Skeletal muscle cell (primary cell): ENCODE results near the gene SBF2.
"Not testable (repeated sequence)": the region's sequence is repeated elsewhere in the genome, so short reads cannot be mapped to it uniquely, and the experiment has no call there.

Experiments used
- DNase-seq: peaks from one replicate; pipeline ENCODE4 v3.0.0-alpha.2; 2010; ENCODE audit warnings: low read depth
- H3K4me3 ChIP-seq: 2 replicates; pipeline ENCODE4 v1.5.1; 2011; ENCODE audit warnings: low read depth, mild to moderate bottlenecking, control low read depth, low read length, moderate library complexity

SBF2 gene

GRCh38 chr11:10087923-10088225, 206.1 kb downstream of the SBF2 start:
- DNase-seq = not testable (repeated sequence)

GRCh38 chr11:10087186-10087922, 206.7 kb downstream of the SBF2 start:
- H3K4me3 ChIP-seq = no peak overlapping the region
- DNase-seq = no peak

More at GRCh38 chr11:10087923-10088225, 206.1 kb downstream of the SBF2 start:
- H3K4me3 ChIP-seq = not testable (repeated sequence)

- no peak for DNase-seq
- H3K4me3 ChIP-seq = no peak overlapping the region
Observed at GRCh38 chr11:10080138-10080537, 213.9 kb downstream of the SBF2 start.

GRCh38 chr11:10076458-10077141, 217.4 kb downstream of the SBF2 start:
- DNase-seq = no peak
- H3K4me3 ChIP-seq = no peak overlapping the region

- no peak overlapping the region for H3K4me3 ChIP-seq
- no peak for DNase-seq
Observed at GRCh38 chr11:10075141-10075540, 218.9 kb downstream of the SBF2 start.

GRCh38 chr11:10072841-10073240, 221.2 kb downstream of the SBF2 start:
- H3K4me3 ChIP-seq = no peak overlapping the region
- no peak for DNase-seq

- DNase-seq = peak; percentile 28
- H3K4me3 ChIP-seq = no peak overlapping the region
Observed at GRCh38 chr11:10072142-10072541, 221.9 kb downstream of the SBF2 start.

GRCh38 chr11:10067629-10068300, 226.3 kb downstream of the SBF2 start:
- DNase-seq = no peak
- no peak overlapping the region for H3K4me3 ChIP-seq

GRCh38 chr11:10066441-10066840, 227.6 kb downstream of the SBF2 start:
- H3K4me3 ChIP-seq = no peak overlapping the region
- no peak for DNase-seq

GRCh38 chr11:10064828-10065227, 229.2 kb downstream of the SBF2 start:
- no peak overlapping the region for H3K4me3 ChIP-seq
- DNase-seq = no peak

- DNase-seq = no peak
Observed at GRCh38 chr11:10058356-10058755, 235.7 kb downstream of the SBF2 start.

GRCh38 chr11:10051868-10052586, 242.0 kb downstream of the SBF2 start:
- H3K4me3 ChIP-seq = no peak overlapping the region
- no peak for DNase-seq

More at GRCh38 chr11:10058356-10058755, 235.7 kb downstream of the SBF2 start:
- no peak overlapping the region for H3K4me3 ChIP-seq

GRCh38 chr11:10050561-10050960, 243.5 kb downstream of the SBF2 start:
- no peak overlapping the region for H3K4me3 ChIP-seq
- DNase-seq = peak; percentile 37

- H3K4me3 ChIP-seq = no peak overlapping the region
- no peak for DNase-seq
Observed at GRCh38 chr11:10049756-10050155, 244.3 kb downstream of the SBF2 start.

GRCh38 chr11:10048350-10048749, 245.7 kb downstream of the SBF2 start:
- DNase-seq = no peak
- no peak overlapping the region for H3K4me3 ChIP-seq

GRCh38 chr11:10044618-10045017, 249.4 kb downstream of the SBF2 start:
- DNase-seq = no peak
- no peak overlapping the region for H3K4me3 ChIP-seq

GRCh38 chr11:10042699-10043098, 251.3 kb downstream of the SBF2 start:
- DNase-seq = no peak
- no peak overlapping the region for H3K4me3 ChIP-seq

GRCh38 chr11:10041748-10042446, 252.1 kb downstream of the SBF2 start:
- no peak for DNase-seq
- H3K4me3 ChIP-seq = no peak overlapping the region

- no peak for DNase-seq
- no peak overlapping the region for H3K4me3 ChIP-seq
Observed at GRCh38 chr11:10041332-10041731, 252.7 kb downstream of the SBF2 start.
